Measurements from ENCODE around the gene IVL.

Gene IVL

GRCh38 chr1:152907686-152908601 is at the start of gene IVL:
Gene IVL, plus strand, starts transcription at chr1:152908546. Its CDS starts 1,252 bp downstream, at chr1:152909798.
- peak; percentile 83 for ATAC-seq

GRCh38 chr1:152859696-152860095 is 48.6 kb upstream of the IVL start, which contains the start of gene LCE7A:
Gene LCE7A, plus strand, starts transcription at chr1:152859996. Its CDS starts 702 bp downstream, at chr1:152860698.
- ATAC-seq: no peak
- Mint-ChIP-seq H3K27me3 (no peaks in the 10 kb centered on the region), H3K4me3 (no peak within 1 kb of the TSS), H3K9me3 (no peaks in the 10 kb centered on the region), H3K27ac (no peak within 1 kb of the TSS), H3K36me3 (no peaks in the 10 kb centered on the region), H3K4me1 (no peaks in the 10 kb centered on the region)

More at GRCh38 chr1:152907686-152908601, at the start of gene IVL:
- H3K9me3 Mint-ChIP-seq: peaks cover 6% of the 10 kb centered on the region
- H3K4me3 Mint-ChIP-seq: no peak within 1 kb of the TSS
- H3K36me3 Mint-ChIP-seq: no peaks in the 10 kb centered on the region
- H3K27me3 Mint-ChIP-seq: peaks cover 52% of the 10 kb centered on the region
- no peak within 1 kb of the TSS for H3K27ac Mint-ChIP-seq
- peaks cover 8% of the 10 kb centered on the region for H3K4me1 Mint-ChIP-seq

GRCh38 chr1:152860129-152860528 is 48.2 kb upstream of the IVL start:
- H3K27me3 Mint-ChIP-seq: no peaks in the 10 kb centered on the region

GRCh38 chr1:152861374-152861773 is 47.0 kb upstream of the IVL start:
- no peaks in the 10 kb centered on the region for H3K4me1 Mint-ChIP-seq
- ATAC-seq: no peak
- H3K27ac Mint-ChIP-seq: no peak overlapping the region

More at GRCh38 chr1:152860129-152860528, 48.2 kb upstream of the IVL start:
- no peaks in the 10 kb centered on the region for H3K9me3 Mint-ChIP-seq
- no peaks in the 10 kb centered on the region for H3K4me1 Mint-ChIP-seq
- no peak for ATAC-seq
- H3K27ac Mint-ChIP-seq: no peak overlapping the region
- H3K4me3 Mint-ChIP-seq: no peak overlapping the region
- H3K36me3 Mint-ChIP-seq: no peaks in the 10 kb centered on the region

GRCh38 chr1:152864443-152864842 is 43.9 kb upstream of the IVL start:
- H3K36me3 Mint-ChIP-seq: no peaks in the 10 kb centered on the region
- H3K27me3 Mint-ChIP-seq: no peaks in the 10 kb centered on the region
- ATAC-seq: no peak
- no peaks in the 10 kb centered on the region for H3K4me1 Mint-ChIP-seq
- H3K9me3 Mint-ChIP-seq: no peaks in the 10 kb centered on the region
- H3K4me3 Mint-ChIP-seq: no peak overlapping the region
- no peak overlapping the region for H3K27ac Mint-ChIP-seq

More at GRCh38 chr1:152861374-152861773, 47.0 kb upstream of the IVL start:
- Mint-ChIP-seq H3K36me3 (no peaks in the 10 kb centered on the region), H3K9me3 (no peaks in the 10 kb centered on the region), H3K4me3 (no peak overlapping the region), H3K27me3 (no peaks in the 10 kb centered on the region)

GRCh38 chr1:152866321-152866720 is 42.0 kb upstream of the IVL start:
- H3K27me3 Mint-ChIP-seq: peaks cover 3% of the 10 kb centered on the region
- no peaks in the 10 kb centered on the region for H3K9me3 Mint-ChIP-seq
- H3K36me3 Mint-ChIP-seq: no peaks in the 10 kb centered on the region
- no peak for ATAC-seq
- H3K4me1 Mint-ChIP-seq: peaks cover 4% of the 10 kb centered on the region
- H3K27ac Mint-ChIP-seq: no peak overlapping the region
- H3K4me3 Mint-ChIP-seq: no peak overlapping the region

- H3K36me3 Mint-ChIP-seq: no peaks in the 10 kb centered on the region
- H3K9me3 Mint-ChIP-seq: no peaks in the 10 kb centered on the region
- H3K4me1 Mint-ChIP-seq: peaks cover 14% of the 10 kb centered on the region
- peaks cover 19% of the 10 kb centered on the region for H3K27me3 Mint-ChIP-seq
- no peak overlapping the region for H3K4me3 Mint-ChIP-seq
- peak; percentile 76 for ATAC-seq
- no peak overlapping the region for H3K27ac Mint-ChIP-seq
These were observed 38.4 kb upstream of the IVL start for GRCh38 chr1:152869808-152870419.

GRCh38 chr1:152870831-152871730 is 37.3 kb upstream of the IVL start:
- H3K4me3 Mint-ChIP-seq: no peak overlapping the region
- no peaks in the 10 kb centered on the region for H3K36me3 Mint-ChIP-seq
- ATAC-seq: no peak

GRCh38 chr1:152871731-152872126 is 36.6 kb upstream of the IVL start:
- Mint-ChIP-seq H3K4me3 (no peak overlapping the region), H3K36me3 (no peaks in the 10 kb centered on the region), H3K9me3 (no peaks in the 10 kb centered on the region), H3K27ac (no peak overlapping the region), H3K27me3 (peaks cover 28% of the 10 kb centered on the region), H3K4me1 (peaks cover 14% of the 10 kb centered on the region)
- no peak for ATAC-seq

More at GRCh38 chr1:152870831-152871730, 37.3 kb upstream of the IVL start:
- Mint-ChIP-seq H3K27ac (no peak overlapping the region), H3K27me3 (peaks cover 28% of the 10 kb centered on the region), H3K4me1 (peaks cover 14% of the 10 kb centered on the region), H3K9me3 (no peaks in the 10 kb centered on the region)

GRCh38 chr1:152873495-152873894 is 34.9 kb upstream of the IVL start:
- no peaks in the 10 kb centered on the region for H3K36me3 Mint-ChIP-seq
- H3K4me1 Mint-ChIP-seq: peaks cover 14% of the 10 kb centered on the region
- H3K4me3 Mint-ChIP-seq: no peak overlapping the region
- H3K27ac Mint-ChIP-seq: no peak overlapping the region
- H3K27me3 Mint-ChIP-seq: peaks cover 28% of the 10 kb centered on the region
- no peaks in the 10 kb centered on the region for H3K9me3 Mint-ChIP-seq
- no peak for ATAC-seq

GRCh38 chr1:152876827-152877226 is 31.5 kb upstream of the IVL start:
- no peak for ATAC-seq

GRCh38 chr1:152878042-152878441 is 30.3 kb upstream of the IVL start, which contains the start of gene SMCP:
Gene SMCP, plus strand, starts transcription at chr1:152878322. Its CDS starts 6,101 bp downstream, at chr1:152884423.
- Mint-ChIP-seq H3K27me3 (peaks cover 11% of the 10 kb centered on the region), H3K9me3 (no peaks in the 10 kb centered on the region), H3K27ac (no peak within 1 kb of the TSS), H3K36me3 (no peaks in the 10 kb centered on the region), H3K4me1 (peaks cover 15% of the 10 kb centered on the region), H3K4me3 (no peak within 1 kb of the TSS)
- ATAC-seq: no peak

More at GRCh38 chr1:152876827-152877226, 31.5 kb upstream of the IVL start:
- Mint-ChIP-seq H3K27me3 (peaks cover 20% of the 10 kb centered on the region), H3K4me1 (peaks cover 20% of the 10 kb centered on the region), H3K36me3 (no peaks in the 10 kb centered on the region), H3K9me3 (no peaks in the 10 kb centered on the region), H3K27ac (no peak overlapping the region), H3K4me3 (no peak overlapping the region)

- H3K36me3 Mint-ChIP-seq: no peaks in the 10 kb centered on the region
- H3K27me3 Mint-ChIP-seq: peaks cover 11% of the 10 kb centered on the region
- no peak overlapping the region for H3K27ac Mint-ChIP-seq
- peaks cover 15% of the 10 kb centered on the region for H3K4me1 Mint-ChIP-seq
- no peaks in the 10 kb centered on the region for H3K9me3 Mint-ChIP-seq
- no peak for ATAC-seq
- H3K4me3 Mint-ChIP-seq: no peak overlapping the region
These were observed 28.7 kb upstream of the IVL start for GRCh38 chr1:152879559-152880198.

GRCh38 chr1:152880316-152880715 is 28.0 kb upstream of the IVL start:
- no peaks in the 10 kb centered on the region for H3K36me3 Mint-ChIP-seq
- no peaks in the 10 kb centered on the region for H3K9me3 Mint-ChIP-seq
- ATAC-seq: no peak
- H3K4me3 Mint-ChIP-seq: no peak overlapping the region
- peaks cover 5% of the 10 kb centered on the region for H3K27me3 Mint-ChIP-seq
- H3K27ac Mint-ChIP-seq: no peak overlapping the region
- peaks cover 15% of the 10 kb centered on the region for H3K4me1 Mint-ChIP-seq
